IPS-18a (cell line): Measurements from ENCODE around the gene TM9SF4.

ENCODE experiments used
- H3K27ac ChIP-seq: one replicate; pipeline ENCODE4 v1.5.1; 2013; ENCODE audit warnings: low read length
- H3K27me3 ChIP-seq: one replicate; pipeline ENCODE4 v1.6.1; 2013; ENCODE audit warnings: mild to moderate bottlenecking, low read length; ENCODE audit not compliant: control insufficient read depth, insufficient read depth
- H3K36me3 ChIP-seq: one replicate; pipeline ENCODE4 v1.6.1; 2013; ENCODE audit warnings: low read depth, low read length; ENCODE audit not compliant: control insufficient read depth
- H3K4me1 ChIP-seq: one replicate; pipeline ENCODE4 v1.6.1; 2013; ENCODE audit warnings: low read depth, low read length; ENCODE audit not compliant: control insufficient read depth
- H3K4me3 ChIP-seq: one replicate; pipeline ENCODE4 v1.5.1; 2013; ENCODE audit warnings: low read length
- H3K9ac ChIP-seq: one replicate; pipeline ENCODE4 v1.6.1; 2013; ENCODE audit warnings: mild to moderate bottlenecking, low read length, moderate library complexity
- H3K9me3 ChIP-seq: one replicate; pipeline ENCODE4 v1.6.1; 2013; ENCODE audit warnings: low read depth, low read length; ENCODE audit not compliant: control insufficient read depth

TM9SF4 gene

GRCh38 chr20:32072168-32072750 lies 37.3 kb upstream of the TM9SF4 start:
- Histone ChIP-seq H3K27me3 (no peaks in the 10 kb centered on the region), H3K9ac (no peak overlapping the region), H3K36me3 (no peaks in the 10 kb centered on the region), H3K4me3 (no peak overlapping the region), H3K4me1 (no peaks in the 10 kb centered on the region), H3K27ac (no peak overlapping the region), H3K9me3 (no peaks in the 10 kb centered on the region)

GRCh38 chr20:32075534-32075933 lies 34.0 kb upstream of the TM9SF4 start:
- Histone ChIP-seq H3K36me3 (no peaks in the 10 kb centered on the region), H3K27ac (no peak overlapping the region), H3K4me3 (no peak overlapping the region), H3K9me3 (no peaks in the 10 kb centered on the region), H3K27me3 (no peaks in the 10 kb centered on the region), H3K9ac (no peak overlapping the region), H3K4me1 (no peaks in the 10 kb centered on the region)

- H3K9me3 ChIP-seq = no peaks in the 10 kb centered on the region
- no peak overlapping the region for H3K27ac ChIP-seq
- H3K27me3 ChIP-seq = no peaks in the 10 kb centered on the region
- no peaks in the 10 kb centered on the region for H3K4me1 ChIP-seq
- no peaks in the 10 kb centered on the region for H3K36me3 ChIP-seq
- H3K9ac ChIP-seq = no peak overlapping the region
- H3K4me3 ChIP-seq = no peak overlapping the region
Observed at GRCh38 chr20:32077190-32077589, 32.3 kb upstream of the TM9SF4 start.

GRCh38 chr20:32078322-32078721 lies 31.2 kb upstream of the TM9SF4 start:
- no peak overlapping the region for H3K9ac ChIP-seq
- no peaks in the 10 kb centered on the region for H3K36me3 ChIP-seq
- no peak overlapping the region for H3K27ac ChIP-seq
- H3K4me1 ChIP-seq = no peaks in the 10 kb centered on the region
- H3K9me3 ChIP-seq = no peaks in the 10 kb centered on the region
- H3K4me3 ChIP-seq = no peak overlapping the region
- no peaks in the 10 kb centered on the region for H3K27me3 ChIP-seq

GRCh38 chr20:32078791-32079190 lies 30.7 kb upstream of the TM9SF4 start:
- no peaks in the 10 kb centered on the region for H3K9me3 ChIP-seq
- H3K27me3 ChIP-seq = no peaks in the 10 kb centered on the region
- no peaks in the 10 kb centered on the region for H3K36me3 ChIP-seq
- H3K4me3 ChIP-seq = no peak overlapping the region
- H3K27ac ChIP-seq = no peak overlapping the region
- no peak overlapping the region for H3K9ac ChIP-seq
- H3K4me1 ChIP-seq = no peaks in the 10 kb centered on the region

GRCh38 chr20:32079655-32080109 lies 29.8 kb upstream of the TM9SF4 start:
- Histone ChIP-seq H3K4me1 (no peaks in the 10 kb centered on the region), H3K27me3 (no peaks in the 10 kb centered on the region), H3K9me3 (no peaks in the 10 kb centered on the region), H3K9ac (no peak overlapping the region), H3K36me3 (no peaks in the 10 kb centered on the region), H3K27ac (no peak overlapping the region), H3K4me3 (no peak overlapping the region)

- Histone ChIP-seq H3K9me3 (no peaks in the 10 kb centered on the region), H3K27me3 (no peaks in the 10 kb centered on the region), H3K27ac (no peak overlapping the region), H3K9ac (no peak overlapping the region), H3K36me3 (no peaks in the 10 kb centered on the region), H3K4me1 (no peaks in the 10 kb centered on the region), H3K4me3 (no peak overlapping the region)
Observed at GRCh38 chr20:32080783-32081182, 28.7 kb upstream of the TM9SF4 start.

GRCh38 chr20:32083469-32083868 lies 26.0 kb upstream of the TM9SF4 start:
- Histone ChIP-seq H3K9me3 (no peaks in the 10 kb centered on the region), H3K4me1 (no peaks in the 10 kb centered on the region), H3K36me3 (no peaks in the 10 kb centered on the region), H3K27ac (no peak overlapping the region), H3K9ac (no peak overlapping the region), H3K27me3 (no peaks in the 10 kb centered on the region), H3K4me3 (no peak overlapping the region)

- Histone ChIP-seq H3K4me3 (no peak overlapping the region), H3K4me1 (peaks cover 28% of the 10 kb centered on the region), H3K36me3 (no peaks in the 10 kb centered on the region), H3K9ac (no peak overlapping the region), H3K27ac (no peak overlapping the region), H3K9me3 (no peaks in the 10 kb centered on the region), H3K27me3 (no peaks in the 10 kb centered on the region)
Observed at GRCh38 chr20:32087070-32087469, 22.4 kb upstream of the TM9SF4 start.

- H3K9me3 ChIP-seq = no peaks in the 10 kb centered on the region
- H3K9ac ChIP-seq = no peak overlapping the region
- no peak overlapping the region for H3K4me3 ChIP-seq
- H3K27me3 ChIP-seq = no peaks in the 10 kb centered on the region
- peaks cover 28% of the 10 kb centered on the region for H3K4me1 ChIP-seq
- no peak overlapping the region for H3K27ac ChIP-seq
- H3K36me3 ChIP-seq = no peaks in the 10 kb centered on the region
Observed at GRCh38 chr20:32088759-32089158, 20.8 kb upstream of the TM9SF4 start.

GRCh38 chr20:32089637-32090362 lies 19.7 kb upstream of the TM9SF4 start:
- Histone ChIP-seq H3K4me3 (no peak overlapping the region), H3K9ac (peak overlapping the region; percentile 3), H3K9me3 (no peaks in the 10 kb centered on the region), H3K4me1 (peaks cover 28% of the 10 kb centered on the region), H3K27ac (no peak overlapping the region), H3K27me3 (no peaks in the 10 kb centered on the region), H3K36me3 (no peaks in the 10 kb centered on the region)

GRCh38 chr20:32091888-32092346 lies 17.6 kb upstream of the TM9SF4 start:
- Histone ChIP-seq H3K27ac (no peak overlapping the region), H3K9me3 (no peaks in the 10 kb centered on the region), H3K36me3 (no peaks in the 10 kb centered on the region), H3K27me3 (no peaks in the 10 kb centered on the region), H3K4me1 (peaks cover 28% of the 10 kb centered on the region), H3K9ac (no peak overlapping the region), H3K4me3 (no peak overlapping the region)
